Endodermal cell (in vitro differentiated cells): Measurements from ENCODE around the gene ANKZF1. TPM values are rescaled to one million over a fixed set of nuclear protein-coding genes. Genes with fewer than 3 reads are reported as not detected.
A peak's percentile ranks its signal among the peaks of the same experiment; 100 is the strongest.

Experiments
- DNase-seq: peaks from one replicate; pipeline ENCODE4 v3.0.0-alpha.2; 2017
- H3K27ac ChIP-seq: 2 replicates; pipeline ENCODE4 v1.5.1; 2013; ENCODE audit warnings: mild to moderate bottlenecking, low read depth, low read length, moderate library complexity
- H3K27me3 ChIP-seq: 2 replicates; pipeline ENCODE4 v1.6.1; 2013; ENCODE audit warnings: mild to moderate bottlenecking, low read length, moderate library complexity; ENCODE audit not compliant: insufficient read depth, control insufficient read depth, poor library complexity, severe bottlenecking
- H3K36me3 ChIP-seq: 2 replicates; pipeline ENCODE4 v1.7.0; 2013; ENCODE audit warnings: mild to moderate bottlenecking, low read length, moderate library complexity; ENCODE audit not compliant: control insufficient read depth, insufficient read depth
- H3K4me1 ChIP-seq: one replicate; pipeline ENCODE4 v1.7.0; 2013; ENCODE audit warnings: low read length; ENCODE audit not compliant: control insufficient read depth, insufficient read depth
- H3K4me3 ChIP-seq: 2 replicates; pipeline ENCODE4 v1.5.1; 2013; ENCODE audit warnings: mild to moderate bottlenecking, low read length, moderate library complexity
- H3K9ac ChIP-seq: 2 replicates; pipeline ENCODE4 v1.6.1; 2013; ENCODE audit warnings: mild to moderate bottlenecking, low read length, moderate library complexity; ENCODE audit not compliant: poor library complexity, severe bottlenecking; ENCODE audit errors: extremely low read depth
- H3K9me3 ChIP-seq: 2 replicates; pipeline ENCODE4 v1.6.1; 2013; ENCODE audit warnings: mild to moderate bottlenecking, low read length, moderate library complexity; ENCODE audit not compliant: control insufficient read depth
- H3K27ac Mint-ChIP-seq: 2 replicates; pipeline ENCODE4 v1.8.0; 2020; ENCODE audit warnings: mixed read lengths
- H3K27me3 Mint-ChIP-seq: 2 replicates; pipeline ENCODE4 v1.8.0; 2021; ENCODE audit warnings: mild to moderate bottlenecking, mixed read lengths; ENCODE audit not compliant: insufficient read depth
- H3K36me3 Mint-ChIP-seq: 2 replicates; pipeline ENCODE4 v1.8.0; 2020; ENCODE audit warnings: low read depth, mixed read lengths
- H3K4me1 Mint-ChIP-seq: 2 replicates; pipeline ENCODE4 v1.8.0; 2020; ENCODE audit warnings: mixed read lengths
- H3K4me3 Mint-ChIP-seq: 2 replicates; pipeline ENCODE4 v1.8.0; 2020; ENCODE audit warnings: mild to moderate bottlenecking, moderate library complexity, mixed read lengths
- H3K9me3 Mint-ChIP-seq: 2 replicates; pipeline ENCODE4 v1.8.0; 2020; ENCODE audit warnings: mild to moderate bottlenecking, mixed read lengths
- WGBS, 2 experiments: methylation state at CpG; one replicate each; pipeline versions ENCODE4 v1.1.5 to v1.1.7; 2013; ENCODE audit warnings: missing lambda C conversion rate in 2 of 2, mixed read lengths in 1 of 2; ENCODE audit not compliant: insufficient coverage in 1 of 2, insufficient read length in 1 of 2; 5-methylcytosine and 5-hydroxymethylcytosine counted together
- total RNA-seq, 2 donors: library from RNA; stranded (reverse); fragmentation: NEBNext Ultra II Directional in 1 of 2; extraction: Animal tissue kit (Norgen Biotek cat#: 25700) in 1 of 2; gene quantifications; 2 replicates in 1 of 2; 3 replicates in 1 of 2; pipeline ENCODE4 v1.2.1, GENCODE V29; 2021
- TF ChIP-seq, protein P1 (sequence below): fragments of 200-600 bp; sonication (generic); conservative IDR thresholded peaks from 2 replicates; pipeline ENCODE4 v1.5.0; 2021; ENCODE audit warnings: antibody characterized with exemption, mild to moderate bottlenecking

The ANKZF1 gene
- total RNA-seq, 2 donors from 2014 or later: 50.9 to 56.3 TPM

DNA sequence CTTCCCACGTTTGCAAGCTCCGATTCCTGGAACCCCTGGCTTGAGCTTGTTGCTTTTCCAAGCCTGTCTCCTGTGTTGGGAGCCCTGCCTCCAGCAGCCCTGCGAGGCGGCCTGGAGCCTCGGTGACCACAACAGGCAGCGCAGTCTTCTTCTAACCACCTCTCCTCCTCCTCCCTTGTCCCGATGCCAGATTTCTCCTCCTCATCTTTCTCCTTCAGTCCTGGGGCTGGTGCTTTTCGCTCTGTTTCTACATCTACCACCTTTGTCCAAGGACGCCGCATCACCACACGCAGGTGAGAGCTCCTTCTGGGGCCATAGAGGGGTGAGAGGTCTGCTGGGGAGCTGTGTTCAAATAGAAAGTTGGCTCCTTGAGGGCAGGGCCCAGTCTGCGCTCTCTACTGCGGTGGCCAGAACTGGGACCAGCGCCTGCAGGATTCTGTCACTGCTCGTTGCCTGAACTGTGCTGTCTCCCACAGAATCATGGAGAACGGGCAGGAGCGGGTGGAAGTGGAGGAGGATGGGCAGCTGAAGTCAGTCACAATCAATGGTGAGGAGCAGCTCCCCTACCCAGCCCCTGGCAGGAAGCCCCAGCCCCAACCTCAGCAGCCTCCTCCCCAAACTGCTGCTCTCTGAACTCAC lies 53.5 kb downstream of the ANKZF1 start:
- Histone ChIP-seq H3K36me3 (peaks cover 40% of the 10 kb centered on the region), H3K27ac (no peak overlapping the region), H3K4me1 (peaks cover 19% of the 10 kb centered on the region), H3K4me3 (no peak overlapping the region), H3K9ac (no peak overlapping the region), H3K27me3 (no peaks in the 10 kb centered on the region), H3K9me3 (no peaks in the 10 kb centered on the region)
- TF ChIP-seq, protein P1, sequence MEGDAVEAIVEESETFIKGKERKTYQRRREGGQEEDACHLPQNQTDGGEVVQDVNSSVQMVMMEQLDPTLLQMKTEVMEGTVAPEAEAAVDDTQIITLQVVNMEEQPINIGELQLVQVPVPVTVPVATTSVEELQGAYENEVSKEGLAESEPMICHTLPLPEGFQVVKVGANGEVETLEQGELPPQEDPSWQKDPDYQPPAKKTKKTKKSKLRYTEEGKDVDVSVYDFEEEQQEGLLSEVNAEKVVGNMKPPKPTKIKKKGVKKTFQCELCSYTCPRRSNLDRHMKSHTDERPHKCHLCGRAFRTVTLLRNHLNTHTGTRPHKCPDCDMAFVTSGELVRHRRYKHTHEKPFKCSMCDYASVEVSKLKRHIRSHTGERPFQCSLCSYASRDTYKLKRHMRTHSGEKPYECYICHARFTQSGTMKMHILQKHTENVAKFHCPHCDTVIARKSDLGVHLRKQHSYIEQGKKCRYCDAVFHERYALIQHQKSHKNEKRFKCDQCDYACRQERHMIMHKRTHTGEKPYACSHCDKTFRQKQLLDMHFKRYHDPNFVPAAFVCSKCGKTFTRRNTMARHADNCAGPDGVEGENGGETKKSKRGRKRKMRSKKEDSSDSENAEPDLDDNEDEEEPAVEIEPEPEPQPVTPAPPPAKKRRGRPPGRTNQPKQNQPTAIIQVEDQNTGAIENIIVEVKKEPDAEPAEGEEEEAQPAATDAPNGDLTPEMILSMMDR: no peak
- H3K27me3 Mint-ChIP-seq: no peaks in the 10 kb centered on the region
- H3K36me3 Mint-ChIP-seq: peaks cover 25% of the 10 kb centered on the region
- no peak for DNase-seq
- WGBS, 2 experiments: 96 to 100% methylated on average over 6 to 17 of the region's 17 CpGs
- H3K4me3 Mint-ChIP-seq: no peak overlapping the region
- H3K4me1 Mint-ChIP-seq: peaks cover 29% of the 10 kb centered on the region
- H3K27ac Mint-ChIP-seq: peak overlapping the region; percentile 14
- no peaks in the 10 kb centered on the region for H3K9me3 Mint-ChIP-seq

DNA sequence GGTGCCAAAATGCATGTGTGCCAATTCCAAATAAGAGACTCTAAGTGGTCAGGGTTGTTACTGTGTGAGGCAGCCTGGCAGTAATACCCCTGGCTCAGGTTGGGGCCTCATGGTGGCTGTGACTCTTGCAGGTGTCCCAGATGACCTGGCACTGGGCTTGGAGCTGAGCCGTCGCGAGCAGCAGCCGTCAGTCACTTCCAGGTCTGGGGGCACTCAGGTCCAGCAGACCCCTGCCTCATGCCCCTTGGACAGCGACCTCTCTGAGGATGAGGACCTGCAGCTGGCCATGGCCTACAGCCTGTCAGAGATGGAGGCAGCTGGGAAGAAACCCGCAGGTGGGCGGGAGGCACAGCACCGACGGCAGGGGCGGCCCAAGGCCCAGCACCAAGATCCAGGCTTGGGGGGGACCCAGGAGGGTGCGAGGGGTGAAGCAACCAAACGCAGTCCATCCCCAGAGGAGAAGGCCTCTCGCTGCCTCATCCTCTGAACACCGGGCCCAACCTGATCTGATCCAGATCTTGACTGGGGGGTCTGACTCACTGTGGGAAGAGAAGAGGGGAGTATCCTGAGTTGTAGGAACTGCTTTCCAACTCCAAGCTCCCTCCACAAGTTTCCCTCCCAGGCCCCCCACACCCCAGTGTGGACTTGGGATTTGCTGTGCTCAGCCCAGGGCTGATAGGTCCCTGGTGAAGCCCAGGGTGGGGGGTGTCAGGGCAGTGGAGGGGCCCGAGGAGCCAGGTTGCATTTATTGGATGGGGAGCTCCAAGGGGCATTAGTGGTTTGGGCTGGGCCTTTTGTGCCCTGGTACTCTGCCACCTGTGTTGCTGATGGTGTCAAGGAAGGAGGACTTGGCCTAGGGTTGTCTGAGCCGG lies 55.1 kb downstream of the ANKZF1 start:
- Histone ChIP-seq H3K4me3 (no peak overlapping the region), H3K4me1 (peaks cover 13% of the 10 kb centered on the region), H3K36me3 (peaks cover 40% of the 10 kb centered on the region), H3K9ac (no peak overlapping the region), H3K27me3 (no peaks in the 10 kb centered on the region), H3K9me3 (no peaks in the 10 kb centered on the region), H3K27ac (no peak overlapping the region)
- Mint-ChIP-seq H3K27me3 (no peaks in the 10 kb centered on the region), H3K9me3 (no peaks in the 10 kb centered on the region), H3K27ac (no peak overlapping the region), H3K4me3 (no peak overlapping the region), H3K4me1 (peaks cover 22% of the 10 kb centered on the region), H3K36me3 (peaks cover 25% of the 10 kb centered on the region)
- TF ChIP-seq, protein P1: no peak
- WGBS, 2 experiments: 96 to 99% methylated on average over 11 to 16 of the region's 16 CpGs
- no peak for DNase-seq

DNA sequence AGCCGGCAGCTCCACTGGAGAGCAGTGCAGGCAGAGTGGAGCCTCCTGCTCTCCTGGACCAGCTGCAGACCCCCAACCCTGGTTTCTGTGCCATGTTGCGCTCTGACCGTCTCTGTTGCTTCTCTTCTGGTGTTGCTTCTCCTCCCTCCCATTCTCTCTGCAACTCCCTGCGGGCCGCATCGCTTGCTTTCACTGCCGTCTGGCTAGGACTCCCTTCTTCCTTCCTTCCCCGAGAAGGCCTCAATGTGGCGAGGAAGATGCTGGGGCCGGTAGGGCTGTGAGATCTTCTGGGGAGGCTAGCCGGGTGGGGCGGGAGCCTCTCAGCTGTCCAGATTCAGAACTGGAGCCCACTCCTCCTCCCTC lies 55.7 kb downstream of the ANKZF1 start:
- H3K9me3 ChIP-seq: no peaks in the 10 kb centered on the region
- H3K4me3 Mint-ChIP-seq: no peak overlapping the region
- H3K27me3 Mint-ChIP-seq: peaks cover 2% of the 10 kb centered on the region
- peaks cover 25% of the 10 kb centered on the region for H3K36me3 Mint-ChIP-seq
- H3K4me1 ChIP-seq: peaks cover 8% of the 10 kb centered on the region
- TF ChIP-seq, protein P1: no peak
- 95 to 97% methylated on average over 4 to 12 of the region's 12 CpGs for WGBS, 2 experiments
- peaks cover 16% of the 10 kb centered on the region for H3K4me1 Mint-ChIP-seq
- H3K27me3 ChIP-seq: no peaks in the 10 kb centered on the region
- no peak for DNase-seq
- no peaks in the 10 kb centered on the region for H3K9me3 Mint-ChIP-seq
- H3K36me3 ChIP-seq: peaks cover 39% of the 10 kb centered on the region
- no peak overlapping the region for H3K9ac ChIP-seq
- H3K27ac ChIP-seq: no peak overlapping the region
- no peak overlapping the region for H3K4me3 ChIP-seq
- no peak overlapping the region for H3K27ac Mint-ChIP-seq
